Measurements from ENCODE around the gene CPA1.

Gene CPA1

GRCh38 chr7:130396109-130396508 lies 15.8 kb downstream of the CPA1 start:
- DNase-seq, result no peak
- ATAC-seq, result no peak

GRCh38 chr7:130397051-130397757 lies 16.9 kb downstream of the CPA1 start:
- ATAC-seq (no peak), DNase-seq (no peak)

- DNase-seq (no peak), ATAC-seq (no peak)
Observed at GRCh38 chr7:130397758-130398073, 17.4 kb downstream of the CPA1 start.

GRCh38 chr7:130398526-130399090 lies 18.3 kb downstream of the CPA1 start:
- DNase-seq (no peak), ATAC-seq (no peak)

- DNase-seq (no peak), ATAC-seq (no peak)
Observed at GRCh38 chr7:130400120-130400572, 19.9 kb downstream of the CPA1 start.

- DNase-seq (no peak), ATAC-seq (no peak)
Observed at GRCh38 chr7:130401101-130401500, 20.8 kb downstream of the CPA1 start.

GRCh38 chr7:130401578-130401977 lies 21.3 kb downstream of the CPA1 start:
- ATAC-seq (no peak), DNase-seq (no peak)

- DNase-seq (no peak), ATAC-seq (no peak)
Observed at GRCh38 chr7:130405003-130405402, 24.7 kb downstream of the CPA1 start.

GRCh38 chr7:130409067-130409711 lies 28.9 kb downstream of the CPA1 start:
- ATAC-seq, result no peak
- DNase-seq, result no peak

- ATAC-seq, result no peak
Observed at GRCh38 chr7:130409712-130410072, 29.4 kb downstream of the CPA1 start.

GRCh38 chr7:130410868-130411541 lies 30.7 kb downstream of the CPA1 start:
- ATAC-seq (no peak), DNase-seq (no peak)

More at GRCh38 chr7:130409712-130410072, 29.4 kb downstream of the CPA1 start:
- DNase-seq, result no peak

- ATAC-seq (no peak), DNase-seq (no peak)
Observed at GRCh38 chr7:130413201-130413600, 32.9 kb downstream of the CPA1 start.

- no peak for DNase-seq
- ATAC-seq, result no peak
Observed at GRCh38 chr7:130415006-130415405, 34.7 kb downstream of the CPA1 start.

- ATAC-seq, result peak; percentile 58
- no peak for DNase-seq
Observed at GRCh38 chr7:130417213-130417612, 36.9 kb downstream of the CPA1 start.

GRCh38 chr7:130418306-130418705 lies 38.0 kb downstream of the CPA1 start:
- ATAC-seq, result no peak
- DNase-seq, result no peak

- peak; percentile 87 for ATAC-seq
- DNase-seq, result no peak
Observed at GRCh38 chr7:130419658-130420057, 39.4 kb downstream of the CPA1 start.

GRCh38 chr7:130420943-130421578 lies 40.8 kb downstream of the CPA1 start:
- ATAC-seq, result no peak

GRCh38 chr7:130421684-130422083 lies 41.4 kb downstream of the CPA1 start:
- ATAC-seq (peak; percentile 42), DNase-seq (no peak)

More at GRCh38 chr7:130420943-130421578, 40.8 kb downstream of the CPA1 start:
- no peak for DNase-seq

GRCh38 chr7:130423501-130424037 lies 43.3 kb downstream of the CPA1 start:
- no peak for ATAC-seq
- DNase-seq, result no peak

- ATAC-seq (peak; percentile 12), DNase-seq (no peak)
Observed at GRCh38 chr7:130425796-130426195, 45.5 kb downstream of the CPA1 start.

GRCh38 chr7:130426564-130426963 lies 46.3 kb downstream of the CPA1 start:
- DNase-seq (no peak), ATAC-seq (no peak)

- no peak for ATAC-seq
- no peak for DNase-seq
Observed at GRCh38 chr7:130429019-130429418, 48.7 kb downstream of the CPA1 start.

Measured in stimulated activated naive CD8-positive, alpha-beta T cell treated with anti-CD3 and anti-CD28 coated beads, Interleukin-15, Interleukin-2, amounts not matched to agents 100 U/mL and 50 U/mL, for 24 hours (primary cell).